GM12891 (cell line): Measurements from ENCODE around the gene GAB1.

ENCODE experiments used
- PAX5 ChIP-seq: IDR thresholded peaks from 2 replicates; pipeline ENCODE4 v1.6.1; 2011; ENCODE audit warnings: low read length, moderate library complexity, mild to moderate bottlenecking; ENCODE audit not compliant: insufficient read depth, severe bottlenecking
- POLR2A ChIP-seq: IDR thresholded peaks from 2 replicates; pipeline ENCODE4 v1.6.1; 2011; ENCODE audit warnings: low read depth, low read length, control low read depth
- POLR2AphosphoS5 ChIP-seq: IDR thresholded peaks from 2 replicates; pipeline ENCODE4 v1.6.1; 2011; ENCODE audit warnings: low read depth, low read length, control low read depth
- SPI1 ChIP-seq: IDR thresholded peaks from 2 replicates; pipeline ENCODE4 v1.6.1; 2011; ENCODE audit warnings: low read depth, low read length, control low read depth

- no peak for TF ChIP-seq POLR2A
- no peak for TF ChIP-seq SPI1
- no peak for TF ChIP-seq POLR2AphosphoS5
- no peak for TF ChIP-seq PAX5
Observed at GRCh38 chr4:143353797-143354196, 17.1 kb downstream of the GAB1 start.
